OCI-LY7 (cell line): ENCODE results near the gene MYCN.
"Not testable (repeated sequence)": the region's sequence is repeated elsewhere in the genome, so short reads cannot be mapped to it uniquely, and the experiment has no call there.

Experiments used
- CTCF ChIP-seq: fragments of 200-600 bp; sonication (generic); conservative IDR thresholded peaks from 2 replicates; pipeline ENCODE4 v1.5.1; 2014; ENCODE audit warnings: mild to moderate bottlenecking, antibody characterized with exemption, low read length, moderate library complexity, mixed read lengths
- EZH2phosphoT487 ChIP-seq: fragments of 200-600 bp; sonication (generic); IDR thresholded peaks from 2 replicates; pipeline ENCODE4 v1.6.1; 2018; ENCODE audit warnings: low read depth, borderline replicate concordance, mild to moderate bottlenecking, mixed run types, antibody characterized with exemption, low read length, moderate library complexity, mixed read lengths

DNA sequence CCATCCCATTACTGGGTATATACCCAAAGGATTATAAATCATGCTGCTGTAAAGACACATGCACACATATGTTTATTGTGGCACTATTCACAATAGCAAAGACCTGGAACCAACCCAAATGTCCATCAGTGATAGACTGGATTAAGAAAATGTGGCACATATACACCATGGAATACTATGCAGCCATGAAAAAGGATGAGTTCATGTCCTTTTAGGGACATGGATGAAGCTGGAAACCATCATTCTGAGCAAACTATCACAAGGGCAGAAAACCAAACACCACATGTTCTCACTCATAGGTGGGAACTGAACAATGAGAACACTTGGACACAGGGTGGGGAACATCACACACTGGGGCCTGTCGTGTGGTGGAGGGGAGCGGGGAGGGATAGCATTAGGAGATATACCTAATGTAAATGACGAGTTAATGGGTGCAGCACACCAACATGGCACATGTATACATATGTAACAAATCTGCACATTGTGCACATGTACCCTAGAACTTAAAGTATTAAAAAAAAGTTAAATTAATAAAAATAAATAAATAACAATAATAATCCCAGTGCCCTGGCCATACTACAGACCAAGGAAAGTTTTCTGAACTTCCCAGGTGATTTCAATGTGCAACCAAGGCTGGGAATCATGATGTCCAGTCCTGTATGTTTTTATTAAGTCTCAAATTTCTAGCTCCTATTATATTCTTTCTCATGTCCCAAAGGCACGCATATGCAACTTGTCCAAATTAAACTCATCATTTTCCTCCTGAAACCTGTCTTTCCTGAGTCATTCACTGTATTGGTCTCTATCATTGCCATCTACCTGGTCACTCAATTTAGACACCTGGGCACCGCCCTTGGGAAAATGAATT lies 23.0 kb downstream of the MYCN start:
- TF ChIP-seq CTCF, EZH2phosphoT487: not testable (repeated sequence)
